Neural cell (in vitro differentiated cells): ENCODE data around the gene SFMBT2. TPM values are rescaled to one million over a fixed set of nuclear protein-coding genes. Genes with fewer than 3 reads are reported as not detected.

ENCODE experiments used
- H2AFZ ChIP-seq: fragments of 200-600, 300-800 bp; sonication (generic), shearing (Covaris generic); 2 replicates; pipeline ENCODE4 v1.6.0; 2014; ENCODE audit warnings: low read depth, mild to moderate bottlenecking, antibody characterized with exemption, low read length, moderate library complexity
- H3F3A ChIP-seq: fragments of 200-600 bp; shearing (Covaris generic); 2 replicates; pipeline ENCODE4 v1.6.1; 2016; ENCODE audit warnings: mild to moderate bottlenecking, moderate library complexity, mixed read lengths, antibody characterized with exemption, low read length; ENCODE audit not compliant: insufficient read depth, poor library complexity, severe bottlenecking
- H3K27ac ChIP-seq: fragments of 200-600, 300-800 bp; sonication (generic), shearing (Covaris generic); 2 replicates; pipeline ENCODE4 v1.5.1; 2014; ENCODE audit warnings: mild to moderate bottlenecking, low read length, moderate library complexity
- H3K27me3 ChIP-seq: fragments of 300-800, 200-600 bp; sonication (generic), shearing (Covaris generic); 2 replicates; pipeline ENCODE4 v1.6.0; 2014; ENCODE audit warnings: mild to moderate bottlenecking, low read depth, low read length, moderate library complexity; ENCODE audit not compliant: insufficient read depth
- H3K36me3 ChIP-seq: fragments of 300-800, 200-600 bp; sonication (generic), shearing (Covaris generic); 2 replicates; pipeline ENCODE4 v1.5.1; 2014; ENCODE audit warnings: mild to moderate bottlenecking, antibody characterized with exemption, low read length, moderate library complexity; ENCODE audit not compliant: insufficient read depth
- H3K4me2 ChIP-seq: fragments of 300-800, 200-600 bp; sonication (generic), shearing (Covaris generic); 2 replicates; pipeline ENCODE4 v1.6.0; 2014; ENCODE audit warnings: mild to moderate bottlenecking, low read length
- H3K4me3 ChIP-seq: fragments of 300-800, 200-600 bp; sonication (generic), shearing (Covaris generic); 2 replicates; pipeline ENCODE4 v1.5.1; 2014; ENCODE audit warnings: mild to moderate bottlenecking, low read length, moderate library complexity
- H3K79me2 ChIP-seq: fragments of 200-600 bp; shearing (Covaris generic); replicated peaks from 2 replicates; pipeline ENCODE4 v1.6.0; 2014; ENCODE audit warnings: mild to moderate bottlenecking, low read length, moderate library complexity; ENCODE audit not compliant: insufficient read depth
- H3K9ac ChIP-seq: fragments of 300-800, 200-600 bp; sonication (generic), shearing (Covaris generic); 2 replicates; pipeline ENCODE4 v1.6.1; 2016; ENCODE audit warnings: mild to moderate bottlenecking, low read length, mixed read lengths
- H3K9me2 ChIP-seq: fragments of 200-600 bp; shearing (Covaris generic); 2 replicates; pipeline ENCODE4 v1.6.1; 2016; ENCODE audit warnings: mild to moderate bottlenecking, low read length, mixed read lengths; ENCODE audit not compliant: insufficient read depth
- H3K9me3 ChIP-seq: fragments of 200-600, 300-800 bp; sonication (generic), shearing (Covaris generic); 2 replicates; pipeline ENCODE4 v1.6.1; 2016; ENCODE audit warnings: mild to moderate bottlenecking, mixed run types, low read length, moderate library complexity, mixed read lengths
- H4K20me1 ChIP-seq: fragments of 200-600 bp; shearing (Covaris generic); 2 replicates; pipeline ENCODE4 v1.6.1; 2016; ENCODE audit warnings: mild to moderate bottlenecking, mixed run types; ENCODE audit not compliant: insufficient read depth
- EP300 ChIP-seq: fragments of 450-650 bp; conservative IDR thresholded peaks from 2 replicates; pipeline ENCODE4 v1.6.1; 2014; ENCODE audit warnings: antibody characterized with exemption, mild to moderate bottlenecking, moderate library complexity; ENCODE audit not compliant: poor library complexity, severe bottlenecking
- EZH2 ChIP-seq: fragments of 200-600, 300-800 bp; shearing (Covaris generic), sonication (generic); IDR thresholded peaks from 2 replicates; pipeline ENCODE4 v1.6.1; 2014; ENCODE audit warnings: antibody characterized with exemption, low read length, borderline replicate concordance, mild to moderate bottlenecking; ENCODE audit not compliant: insufficient read depth, poor library complexity, severe bottlenecking
- MXI1 ChIP-seq: fragments of 450-650 bp; conservative IDR thresholded peaks from 2 replicates; pipeline ENCODE4 v1.6.1; 2014; ENCODE audit warnings: antibody characterized with exemption, mild to moderate bottlenecking; ENCODE audit not compliant: poor library complexity, severe bottlenecking
- POLR2AphosphoS5 ChIP-seq: IDR thresholded peaks from 2 replicates; pipeline ENCODE4 v1.6.1; 2012
- RAD21 ChIP-seq: fragments of 450-650 bp; conservative IDR thresholded peaks from 2 replicates; pipeline ENCODE4 v1.6.1; 2014; ENCODE audit warnings: antibody characterized with exemption, mild to moderate bottlenecking, moderate library complexity
- SMC3 ChIP-seq: fragments of 450-650 bp; conservative IDR thresholded peaks from 2 replicates; pipeline ENCODE4 v1.6.1; 2014; ENCODE audit warnings: antibody characterized with exemption, mild to moderate bottlenecking, moderate library complexity; ENCODE audit not compliant: poor library complexity
- TAF1 ChIP-seq: IDR thresholded peaks from 2 replicates; pipeline ENCODE4 v1.6.1; 2012; ENCODE audit warnings: low read depth
- polyA plus RNA-seq: library from polyadenylated mRNA; depleted of rRNA; stranded (reverse); fragments of >200 nt; gene quantifications from 2 replicates; pipeline ENCODE4 v1.2.3, GENCODE V29; 2014
- TF ChIP-seq, protein P1 (sequence below): fragments of 450-650 bp; IDR thresholded peaks from 2 replicates; pipeline ENCODE4 v1.5.1; 2014; ENCODE audit warnings: antibody characterized with exemption, mild to moderate bottlenecking, moderate library complexity; ENCODE audit not compliant: poor library complexity, severe bottlenecking
- TF ChIP-seq, protein P2 (sequence below): IDR thresholded peaks from 2 replicates; pipeline ENCODE4 v1.6.1; 2012; ENCODE audit warnings: borderline replicate concordance

SFMBT2 gene
- polyA plus RNA-seq, 1 donor from 2014 or later, result 1.3 TPM

DNA sequence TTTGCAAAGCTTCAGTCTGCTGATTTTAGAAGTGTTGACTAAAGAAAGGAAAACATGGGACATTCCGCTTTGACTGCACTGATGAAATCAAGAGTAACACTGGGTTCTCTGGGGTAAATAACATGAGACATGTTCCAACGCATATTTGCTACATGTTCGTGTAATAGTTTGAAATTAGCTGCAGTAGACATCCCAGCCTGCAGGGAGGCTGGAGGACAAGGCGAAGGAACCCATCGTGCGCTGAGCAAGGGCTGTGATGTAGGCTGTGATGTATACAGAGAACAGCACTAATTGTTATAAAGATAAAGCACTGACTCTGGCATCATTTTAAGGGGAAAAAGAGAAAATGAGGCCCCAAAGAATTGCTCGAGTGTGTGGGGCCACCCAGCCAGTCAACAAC is 40.3 kb downstream of the SFMBT2 start:
- Histone ChIP-seq H3K79me2 (no peaks in the 10 kb centered on the region), H3K9me2 (no peaks in the 10 kb centered on the region), H3K9me3 (no peaks in the 10 kb centered on the region), H3K27me3 (no peaks in the 10 kb centered on the region), H2AFZ (no peak overlapping the region), H3K4me3 (no peak overlapping the region), H3K4me2 (no peak overlapping the region), H3F3A (no peaks in the 10 kb centered on the region), H3K27ac (no peak overlapping the region), H3K36me3 (no peaks in the 10 kb centered on the region), H3K9ac (no peak overlapping the region), H4K20me1 (no peaks in the 10 kb centered on the region)
- TF ChIP-seq, protein P1, sequence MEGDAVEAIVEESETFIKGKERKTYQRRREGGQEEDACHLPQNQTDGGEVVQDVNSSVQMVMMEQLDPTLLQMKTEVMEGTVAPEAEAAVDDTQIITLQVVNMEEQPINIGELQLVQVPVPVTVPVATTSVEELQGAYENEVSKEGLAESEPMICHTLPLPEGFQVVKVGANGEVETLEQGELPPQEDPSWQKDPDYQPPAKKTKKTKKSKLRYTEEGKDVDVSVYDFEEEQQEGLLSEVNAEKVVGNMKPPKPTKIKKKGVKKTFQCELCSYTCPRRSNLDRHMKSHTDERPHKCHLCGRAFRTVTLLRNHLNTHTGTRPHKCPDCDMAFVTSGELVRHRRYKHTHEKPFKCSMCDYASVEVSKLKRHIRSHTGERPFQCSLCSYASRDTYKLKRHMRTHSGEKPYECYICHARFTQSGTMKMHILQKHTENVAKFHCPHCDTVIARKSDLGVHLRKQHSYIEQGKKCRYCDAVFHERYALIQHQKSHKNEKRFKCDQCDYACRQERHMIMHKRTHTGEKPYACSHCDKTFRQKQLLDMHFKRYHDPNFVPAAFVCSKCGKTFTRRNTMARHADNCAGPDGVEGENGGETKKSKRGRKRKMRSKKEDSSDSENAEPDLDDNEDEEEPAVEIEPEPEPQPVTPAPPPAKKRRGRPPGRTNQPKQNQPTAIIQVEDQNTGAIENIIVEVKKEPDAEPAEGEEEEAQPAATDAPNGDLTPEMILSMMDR, result no peak
- TF ChIP-seq, protein P2, sequence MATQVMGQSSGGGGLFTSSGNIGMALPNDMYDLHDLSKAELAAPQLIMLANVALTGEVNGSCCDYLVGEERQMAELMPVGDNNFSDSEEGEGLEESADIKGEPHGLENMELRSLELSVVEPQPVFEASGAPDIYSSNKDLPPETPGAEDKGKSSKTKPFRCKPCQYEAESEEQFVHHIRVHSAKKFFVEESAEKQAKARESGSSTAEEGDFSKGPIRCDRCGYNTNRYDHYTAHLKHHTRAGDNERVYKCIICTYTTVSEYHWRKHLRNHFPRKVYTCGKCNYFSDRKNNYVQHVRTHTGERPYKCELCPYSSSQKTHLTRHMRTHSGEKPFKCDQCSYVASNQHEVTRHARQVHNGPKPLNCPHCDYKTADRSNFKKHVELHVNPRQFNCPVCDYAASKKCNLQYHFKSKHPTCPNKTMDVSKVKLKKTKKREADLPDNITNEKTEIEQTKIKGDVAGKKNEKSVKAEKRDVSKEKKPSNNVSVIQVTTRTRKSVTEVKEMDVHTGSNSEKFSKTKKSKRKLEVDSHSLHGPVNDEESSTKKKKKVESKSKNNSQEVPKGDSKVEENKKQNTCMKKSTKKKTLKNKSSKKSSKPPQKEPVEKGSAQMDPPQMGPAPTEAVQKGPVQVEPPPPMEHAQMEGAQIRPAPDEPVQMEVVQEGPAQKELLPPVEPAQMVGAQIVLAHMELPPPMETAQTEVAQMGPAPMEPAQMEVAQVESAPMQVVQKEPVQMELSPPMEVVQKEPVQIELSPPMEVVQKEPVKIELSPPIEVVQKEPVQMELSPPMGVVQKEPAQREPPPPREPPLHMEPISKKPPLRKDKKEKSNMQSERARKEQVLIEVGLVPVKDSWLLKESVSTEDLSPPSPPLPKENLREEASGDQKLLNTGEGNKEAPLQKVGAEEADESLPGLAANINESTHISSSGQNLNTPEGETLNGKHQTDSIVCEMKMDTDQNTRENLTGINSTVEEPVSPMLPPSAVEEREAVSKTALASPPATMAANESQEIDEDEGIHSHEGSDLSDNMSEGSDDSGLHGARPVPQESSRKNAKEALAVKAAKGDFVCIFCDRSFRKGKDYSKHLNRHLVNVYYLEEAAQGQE, result no peak
- no peak for TF ChIP-seq RAD21
- no peak for TF ChIP-seq SMC3
- TF ChIP-seq EP300, result no peak

DNA sequence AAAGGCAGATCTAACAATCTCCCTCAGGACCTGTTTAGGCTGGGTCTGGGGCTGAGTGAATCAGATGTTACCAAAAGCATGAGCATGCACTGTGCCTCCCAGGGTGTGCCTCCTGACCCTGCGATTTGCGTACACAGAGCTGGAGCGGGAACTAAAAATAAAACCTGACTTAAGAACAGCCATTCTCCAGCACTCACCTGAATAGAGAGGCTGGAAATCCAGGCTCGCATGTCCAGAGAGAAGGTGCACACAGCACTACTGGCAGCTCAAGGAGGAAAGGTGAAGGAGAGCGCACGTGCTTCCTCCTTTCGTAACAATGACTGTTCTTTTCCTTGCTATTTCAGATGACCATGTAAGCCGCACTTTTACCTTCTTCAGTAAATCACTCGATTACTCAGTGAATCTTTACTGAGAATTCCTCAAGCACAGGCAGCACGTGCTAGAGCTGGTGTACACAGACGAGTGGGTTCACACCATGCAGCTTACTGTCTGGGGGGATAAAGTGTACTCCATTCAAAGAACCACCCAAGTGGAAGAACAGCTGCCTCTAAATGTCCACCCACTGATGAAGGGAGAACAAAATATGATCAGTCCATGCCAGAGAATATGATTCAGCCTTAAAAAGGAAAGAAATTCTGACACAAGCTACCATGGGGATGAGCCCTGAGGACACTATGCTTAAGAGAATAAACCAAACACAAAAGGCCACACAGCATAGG is 45.6 kb downstream of the SFMBT2 start:
- no peak overlapping the region for H3K9ac ChIP-seq
- no peaks in the 10 kb centered on the region for H3K27me3 ChIP-seq
- H3K9me3 ChIP-seq, result no peaks in the 10 kb centered on the region
- H2AFZ ChIP-seq, result no peak overlapping the region
- no peaks in the 10 kb centered on the region for H3K36me3 ChIP-seq
- H3K27ac ChIP-seq, result no peak overlapping the region
- H3F3A ChIP-seq, result no peaks in the 10 kb centered on the region
- no peak overlapping the region for H3K4me2 ChIP-seq
- no peaks in the 10 kb centered on the region for H4K20me1 ChIP-seq
- no peak overlapping the region for H3K4me3 ChIP-seq
- H3K9me2 ChIP-seq, result no peaks in the 10 kb centered on the region
- no peaks in the 10 kb centered on the region for H3K79me2 ChIP-seq
- TF ChIP-seq EP300 (no peak), SMC3 (no peak), TAF1 (no peak), RAD21 (no peak), POLR2AphosphoS5 (no peak), EZH2 (no peak)

DNA sequence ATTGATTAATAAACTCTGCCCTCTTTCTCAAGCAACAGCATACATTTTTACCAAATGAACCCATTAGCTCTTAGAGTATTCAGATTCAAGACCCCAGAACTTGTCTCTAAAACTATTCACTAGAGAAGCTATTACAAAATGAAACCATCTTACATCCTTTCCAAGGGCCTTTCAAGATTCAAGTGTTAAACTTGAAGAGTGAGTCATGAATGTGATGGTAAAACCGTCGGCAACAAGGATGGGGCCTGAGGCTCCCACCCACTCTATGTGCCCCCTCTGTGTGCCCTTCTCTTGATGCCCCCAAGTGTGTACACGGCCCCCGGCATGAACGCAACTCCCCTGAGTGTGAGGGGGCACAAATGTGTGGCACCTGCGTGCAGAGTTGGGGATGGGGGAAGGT is 46.4 kb downstream of the SFMBT2 start:
- no peaks in the 10 kb centered on the region for H3K79me2 ChIP-seq
- H3K4me2 ChIP-seq, result no peak overlapping the region
- no peak overlapping the region for H3K4me3 ChIP-seq
- no peaks in the 10 kb centered on the region for H3K9me2 ChIP-seq
- TF ChIP-seq, protein P1, result no peak
- TF ChIP-seq MXI1 (no peak), EZH2 (no peak), POLR2AphosphoS5 (no peak), SMC3 (no peak), EP300 (no peak), RAD21 (no peak), TAF1 (no peak)
- TF ChIP-seq, protein P2, result no peak
- no peaks in the 10 kb centered on the region for H3K36me3 ChIP-seq
- no peaks in the 10 kb centered on the region for H3F3A ChIP-seq
- H3K27ac ChIP-seq, result no peak overlapping the region
- H3K9ac ChIP-seq, result no peak overlapping the region
- H3K27me3 ChIP-seq, result no peaks in the 10 kb centered on the region
- no peak overlapping the region for H2AFZ ChIP-seq
- no peaks in the 10 kb centered on the region for H4K20me1 ChIP-seq
- H3K9me3 ChIP-seq, result no peaks in the 10 kb centered on the region
